HT1080 (cell line): ENCODE results near the gene MED27. TPM values are rescaled to one million over a fixed set of nuclear protein-coding genes. Genes with fewer than 3 reads are reported as not detected.
A peak's percentile ranks its signal among the peaks of the same experiment; 100 is the strongest.

Source experiments
- DNase-seq: peaks from one replicate; pipeline ENCODE4 v3.0.0-alpha.2; 2015; ENCODE audit warnings: low read depth
- polyA plus RNA-seq, 2 experiments: library from polyadenylated mRNA; depleted of rRNA; stranded (reverse); fragments of >200 nt; gene quantifications; 2 replicates each; pipeline ENCODE4 v1.2.3, GENCODE V29; 2015
- total RNA-seq: library from RNA; depleted of rRNA; stranded (reverse); fragments of >200 nt; shearing (Covaris generic); gene quantifications from 2 replicates; pipeline ENCODE4 v1.2.3, GENCODE V29; 2014; rRNA removed

The MED27 gene
- total RNA-seq = 59.5 and 63.5 TPM in 2 replicates
- polyA plus RNA-seq (2015; cell fraction: cytosol; rRNA removed) = 28.6 and 31.0 TPM in 2 replicates
- 25.7 and 25.8 TPM in 2 replicates for polyA plus RNA-seq (2015; cell fraction: nucleus; rRNA removed)

DNA sequence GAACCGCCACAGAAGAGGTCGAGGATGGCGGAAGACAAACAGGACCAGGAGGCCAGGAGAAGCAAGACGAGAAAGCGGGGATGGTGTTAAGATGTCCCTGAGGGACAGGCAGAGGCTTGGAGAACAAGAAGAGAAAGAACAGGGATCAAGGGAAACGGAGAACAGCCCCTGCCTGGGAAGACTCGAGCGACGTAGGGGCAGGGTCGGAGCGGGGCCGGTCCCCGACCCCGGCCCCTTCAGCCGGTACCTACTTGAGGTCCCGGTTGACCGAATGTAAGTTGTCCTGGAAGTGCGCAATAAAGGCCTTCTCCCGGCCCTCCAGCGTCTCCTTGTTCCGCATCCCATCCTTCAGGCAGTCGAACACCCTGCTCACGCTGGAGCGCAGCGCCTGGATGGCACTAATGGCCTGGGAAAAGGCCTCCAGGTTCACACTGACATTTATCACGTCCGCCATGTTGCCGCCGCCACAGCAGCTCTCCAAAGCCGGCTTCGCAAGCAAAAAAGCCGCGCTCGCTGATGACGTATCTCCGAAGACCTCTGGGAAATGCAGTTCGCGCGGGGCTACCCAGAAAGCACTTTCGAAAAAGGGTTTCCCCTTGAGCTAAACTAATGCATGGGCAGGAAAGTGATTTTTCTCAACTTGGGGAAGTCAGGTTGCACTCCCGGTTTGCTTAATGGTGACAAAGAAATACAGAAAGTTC, at the start of gene MED27:
Gene MED27, minus strand, starts transcription at position 477 of the 701 bp plus-strand sequence. Its CDS starts 23 bp downstream, at position 454.
- peak; percentile 82 for DNase-seq

DNA sequence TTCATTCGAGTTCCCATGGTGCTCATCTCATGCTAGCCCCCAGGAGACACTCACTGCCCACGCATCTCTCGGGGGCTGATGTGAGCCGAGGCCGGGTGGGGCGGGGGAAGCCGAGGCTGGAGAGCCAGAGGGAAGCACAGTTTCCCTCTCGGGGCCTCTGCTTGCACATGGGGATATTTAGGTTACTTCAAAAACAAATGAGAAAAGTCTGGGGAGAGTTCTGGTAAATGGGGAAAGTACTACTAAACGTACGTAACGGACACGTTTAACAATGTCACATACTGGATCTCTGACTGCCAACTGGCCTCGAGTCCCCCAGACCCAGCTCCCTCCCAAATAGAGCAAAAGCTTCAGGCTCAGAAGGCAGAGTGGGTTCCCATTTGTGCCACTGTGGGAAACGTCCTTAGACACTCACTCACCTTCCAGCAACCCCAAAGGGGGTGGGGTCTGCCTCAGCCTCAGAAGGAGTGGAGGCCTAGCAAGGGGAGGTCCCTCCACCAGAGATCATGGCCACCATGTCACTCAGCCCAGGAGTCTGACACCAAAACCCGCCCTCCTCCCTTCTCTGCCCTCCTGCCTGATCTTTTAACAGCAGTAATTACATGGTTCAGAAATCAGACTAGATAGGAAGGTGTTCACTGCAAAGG, 48.3 kb upstream of the MED27 start:
- DNase-seq = no peak

GRCh38 chr9:132126680-132127236, 47.1 kb upstream of the MED27 start:
- no peak for DNase-seq

DNA sequence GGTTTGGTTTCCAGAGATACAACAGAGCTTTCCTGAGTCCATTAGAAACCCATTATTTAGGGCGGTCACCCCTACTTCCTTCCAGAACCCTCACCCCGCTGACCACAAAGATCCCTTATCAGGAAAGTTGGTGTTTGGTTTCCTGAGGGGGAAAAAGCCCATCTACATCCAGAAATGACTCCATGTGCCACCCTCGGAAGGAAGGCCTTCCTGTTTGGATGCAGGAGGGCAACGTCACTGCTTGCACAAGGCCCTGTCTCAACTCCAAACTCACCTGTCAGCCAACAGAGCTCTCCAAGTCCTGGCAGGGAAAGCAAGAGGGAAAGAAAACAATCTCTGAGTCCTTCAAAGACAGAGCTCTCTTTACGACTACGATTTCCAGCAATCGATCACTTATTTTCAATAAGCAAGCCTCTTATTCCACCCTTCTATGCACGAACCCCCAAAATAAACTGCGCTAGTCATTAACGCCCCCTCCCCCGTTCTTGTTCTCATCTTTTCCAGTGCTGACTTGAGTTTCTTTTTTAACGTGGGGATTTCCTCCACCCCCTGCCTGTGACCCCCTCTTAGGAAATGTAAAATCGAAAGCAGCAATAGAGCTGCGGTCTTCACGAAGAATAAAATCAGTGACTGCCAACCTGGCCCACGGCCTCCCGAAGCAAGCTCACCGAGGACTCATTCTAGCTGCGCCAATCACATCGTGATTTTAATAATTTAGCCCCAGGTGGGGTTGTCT, 46.4 kb upstream of the MED27 start:
- DNase-seq = no peak

GRCh38 chr9:132125361-132125760, 45.7 kb upstream of the MED27 start:
- no peak for DNase-seq

DNA sequence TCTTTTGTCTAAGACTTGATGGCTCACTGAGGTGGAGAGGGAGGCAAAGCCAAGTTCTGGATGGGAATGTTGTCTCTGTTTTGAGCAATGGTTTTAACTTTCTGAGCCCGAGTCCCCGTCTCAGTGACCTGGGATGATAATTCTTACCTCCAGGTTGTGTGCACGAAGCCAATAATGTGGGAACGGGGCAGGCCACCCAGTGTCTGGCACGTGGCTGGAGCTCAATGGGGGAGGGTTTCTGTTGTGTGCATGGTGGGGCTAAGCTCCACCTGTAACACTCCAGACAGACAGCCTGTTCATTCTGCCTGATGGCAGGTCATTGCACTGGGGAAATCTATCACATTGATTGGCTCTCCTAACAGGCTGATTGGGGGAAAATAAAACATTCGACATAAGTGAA, 45.1 kb upstream of the MED27 start:
- no peak for DNase-seq

- no peak for DNase-seq
Observed at GRCh38 chr9:132121021-132121420, 41.4 kb upstream of the MED27 start.

- no peak for DNase-seq
Observed at GRCh38 chr9:132117694-132118093, 38.0 kb upstream of the MED27 start.

GRCh38 chr9:132116583-132116982, 36.9 kb upstream of the MED27 start:
- DNase-seq = no peak

DNA sequence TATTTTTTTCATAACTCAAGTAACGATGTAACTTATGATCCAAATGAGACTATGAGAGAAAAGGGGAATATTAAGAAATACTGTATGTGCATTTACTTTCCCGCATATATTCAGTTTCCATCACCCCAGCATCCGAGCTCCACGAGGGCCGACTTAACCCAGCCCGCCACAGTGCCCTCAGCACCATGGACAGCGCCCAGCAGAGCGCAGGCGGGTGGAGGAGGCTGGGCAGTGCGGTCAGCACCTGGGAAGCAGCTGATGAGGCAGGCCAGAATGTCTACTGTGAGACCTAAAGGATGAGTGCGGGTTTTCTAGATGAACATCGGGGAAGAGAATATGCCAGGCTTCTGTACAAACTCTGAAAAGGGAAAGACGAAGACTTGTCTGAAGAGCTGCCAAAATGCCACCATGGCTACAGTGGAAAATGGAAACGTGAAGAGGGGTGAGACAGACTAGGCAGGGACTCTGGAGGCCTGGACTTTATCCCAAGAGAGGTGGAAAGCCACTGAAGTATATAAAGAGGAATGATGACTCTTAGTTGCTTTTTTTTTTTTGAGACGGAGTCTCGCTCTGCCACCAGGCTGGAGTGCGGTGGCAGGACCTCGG, 34.5 kb upstream of the MED27 start:
- DNase-seq = peak; percentile 64

DNA sequence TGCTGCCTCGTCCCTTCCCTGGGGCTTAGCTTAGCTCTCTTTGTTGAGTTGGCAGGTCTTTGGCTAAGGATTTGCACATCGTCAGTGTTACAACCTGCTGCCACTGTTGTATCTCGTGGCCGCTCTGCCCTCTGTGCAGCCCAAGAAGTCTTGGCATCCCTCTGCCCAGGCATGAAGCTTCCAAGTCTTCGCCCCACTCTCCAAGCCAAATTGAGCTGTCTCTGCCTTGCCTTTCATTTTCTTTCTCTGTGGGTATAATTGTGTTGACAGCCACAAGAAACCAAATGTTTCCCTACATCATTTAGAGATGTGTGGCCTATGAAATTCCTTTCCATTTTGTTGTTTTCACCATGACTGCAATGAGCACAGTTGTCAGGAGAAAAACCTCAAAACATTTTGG, 29.6 kb upstream of the MED27 start:
- no peak for DNase-seq

DNA sequence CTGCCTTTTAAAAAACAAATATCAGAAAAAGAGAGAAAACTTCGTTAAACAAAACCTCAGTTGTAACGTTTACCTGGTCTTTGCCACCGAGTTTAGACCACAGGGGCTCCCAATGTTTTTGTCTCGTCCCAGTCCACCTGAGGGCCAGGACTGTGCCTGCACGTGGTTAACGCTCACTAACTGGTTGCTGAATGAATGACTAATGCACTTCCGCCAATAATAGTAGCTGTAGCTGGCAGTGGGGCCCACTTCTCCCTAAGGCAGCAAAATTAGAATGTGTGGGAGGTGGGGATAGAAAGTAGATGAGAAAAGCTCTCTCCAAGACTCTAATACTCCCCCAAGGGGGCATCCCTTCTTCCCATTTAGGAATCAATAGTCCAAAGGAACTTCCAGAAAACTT, 29.1 kb upstream of the MED27 start:
- DNase-seq = peak; percentile 47

DNA sequence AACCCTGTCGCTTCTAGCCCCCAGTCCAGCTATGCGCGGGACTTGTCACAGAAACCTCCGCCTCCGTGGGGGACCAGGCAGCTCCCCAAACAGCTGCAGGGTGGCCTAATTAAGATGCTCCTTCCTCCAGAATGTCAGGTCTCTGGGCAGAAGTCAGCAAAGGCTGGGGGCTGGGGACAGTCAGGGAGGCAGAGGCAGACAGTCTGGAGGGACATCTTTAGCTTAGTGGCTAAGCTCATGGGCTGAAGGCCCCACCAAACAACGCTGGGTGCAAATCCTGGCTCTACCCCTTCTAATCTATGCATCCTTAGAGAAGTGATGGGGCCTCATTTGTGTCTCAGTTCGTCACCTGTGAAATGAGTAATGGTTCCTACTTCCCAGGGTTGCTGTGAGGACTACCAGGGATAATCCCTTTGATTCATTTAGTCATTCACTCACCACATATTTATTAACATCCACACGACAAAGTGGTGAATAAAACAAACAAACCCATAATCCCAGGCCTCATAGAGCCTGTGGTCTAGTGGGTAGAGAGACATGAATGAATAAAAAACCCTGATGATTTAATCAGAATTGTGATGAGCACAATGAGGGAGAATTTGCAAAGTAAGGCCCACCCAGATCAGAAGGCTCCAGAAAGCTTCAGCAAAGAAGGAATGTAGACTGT, 20.2 kb upstream of the MED27 start:
- DNase-seq = peak; percentile 77

GRCh38 chr9:132099167-132099566, 19.5 kb upstream of the MED27 start:
- DNase-seq = no peak

DNA sequence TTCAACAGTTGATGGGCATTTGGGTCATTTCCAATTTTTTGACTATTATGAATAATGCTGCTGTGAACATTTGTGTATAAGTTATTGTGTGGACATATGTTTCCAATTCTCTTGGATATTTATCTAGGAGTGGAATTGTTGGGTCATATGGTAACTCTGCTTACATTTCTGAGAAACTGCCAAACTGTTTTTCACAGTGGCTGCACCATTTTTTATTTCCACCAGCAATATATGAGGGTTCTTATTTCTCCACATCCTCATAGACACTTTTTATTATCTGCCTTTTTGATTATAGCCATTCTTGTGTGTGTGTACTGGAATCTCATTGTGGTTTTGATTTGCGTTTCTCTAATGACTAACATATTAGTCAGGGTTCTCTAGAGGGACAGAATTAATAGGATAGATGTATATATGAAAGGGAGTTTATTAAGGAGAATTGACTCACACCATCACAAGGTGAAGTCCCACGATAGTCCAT, 14.7 kb upstream of the MED27 start:
- DNase-seq = peak; percentile 91

DNA sequence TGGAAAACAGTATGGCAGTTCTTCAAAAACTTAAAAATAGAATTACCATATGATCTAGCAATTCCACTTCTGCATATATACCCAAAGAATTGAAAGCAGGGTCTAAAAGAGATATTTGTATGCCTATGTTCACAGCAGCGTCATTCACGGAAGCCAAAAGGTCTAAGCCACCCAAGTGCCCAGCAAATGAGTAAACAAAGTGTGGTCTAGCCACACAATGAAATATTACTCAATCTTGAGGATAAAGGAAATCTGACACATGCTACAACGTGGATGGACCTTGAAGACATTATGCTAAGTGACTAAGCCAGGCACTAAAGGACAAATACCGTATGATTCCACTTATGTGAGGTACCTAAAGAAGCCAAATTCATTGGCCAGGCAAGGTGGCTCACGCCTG, 11.1 kb upstream of the MED27 start:
- peak; percentile 93 for DNase-seq

DNA sequence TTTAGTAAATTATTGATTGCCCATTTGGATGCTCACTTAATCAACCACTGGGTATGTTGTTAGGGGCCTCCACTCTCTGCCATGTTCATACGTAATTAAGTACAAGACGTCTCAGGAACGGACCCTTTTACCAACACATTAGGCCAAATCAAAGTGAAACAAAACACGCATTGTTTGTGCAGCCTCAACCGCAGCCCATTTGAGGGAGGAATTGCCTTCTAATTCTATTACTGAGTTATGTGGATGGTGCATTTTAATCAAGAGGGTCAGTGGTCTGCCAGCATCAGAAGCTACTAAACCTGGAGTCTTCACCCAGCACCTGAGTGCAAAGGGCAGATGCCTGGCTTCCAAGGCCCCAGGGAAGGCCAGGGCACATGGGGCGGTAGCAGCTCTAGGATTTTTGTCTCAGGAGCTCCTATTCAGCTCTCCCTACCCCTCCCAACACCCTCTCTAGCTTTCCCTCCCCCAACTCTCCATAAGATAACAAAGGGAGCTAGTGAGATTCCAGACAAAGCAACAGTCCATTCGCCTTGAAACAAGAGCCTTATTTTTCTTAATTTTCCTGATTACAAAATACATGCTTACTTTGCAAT, 7.9 kb upstream of the MED27 start:
- DNase-seq = no peak

DNA sequence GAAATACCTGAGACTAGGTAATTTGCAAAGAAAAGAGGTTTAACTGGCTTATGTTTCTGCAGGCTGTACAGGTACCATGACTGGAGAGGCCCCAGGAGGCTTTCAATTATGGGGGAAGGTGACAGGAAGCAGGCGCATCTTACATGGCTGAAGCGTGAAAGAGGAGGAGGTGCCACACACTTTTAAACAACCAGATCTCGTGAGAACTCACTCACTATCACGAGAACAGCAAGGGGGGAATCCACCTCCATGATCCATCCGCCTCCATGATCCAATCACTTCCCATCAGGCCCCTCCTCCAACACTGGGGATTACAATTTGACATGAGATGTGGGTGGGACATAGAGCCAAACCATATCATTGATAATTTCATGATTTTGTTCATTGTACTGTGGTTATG, 2.5 kb upstream of the MED27 start:
- no peak for DNase-seq

- DNase-seq = no peak
Observed at GRCh38 chr9:132078699-132079356, 839 bp downstream of the MED27 start.
